HG02870 (cell line): ENCODE measurements around the gene NFKB1.

Experiments used
- ATAC-seq: cut with Tn5 transposase; IDR thresholded peaks from one replicate; pipeline ENCODE4 v1.9.1; 2021; ENCODE audit warnings: mild to moderate bottlenecking, moderate library complexity; ENCODE audit not compliant: unreplicated experiment

NFKB1 gene

DNA sequence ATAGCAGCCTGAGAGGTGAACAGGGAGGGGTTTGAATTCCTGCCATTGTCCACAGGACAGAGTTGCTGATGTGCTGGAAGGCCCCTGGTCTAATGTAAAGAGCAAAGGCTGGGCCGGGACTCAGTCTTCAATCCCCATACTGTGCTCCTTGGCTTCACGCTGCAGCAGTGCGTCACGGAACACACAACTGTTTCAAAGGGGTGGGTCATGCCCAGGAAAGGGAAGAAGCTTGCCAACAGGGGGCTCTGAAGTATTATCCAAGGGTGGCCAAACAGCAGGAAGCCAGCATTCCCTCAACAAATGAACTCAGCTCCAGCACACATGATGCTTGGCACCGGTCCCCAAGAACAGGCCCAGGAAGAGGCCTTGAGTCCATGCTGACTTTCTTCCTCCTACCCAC, 122.5 kb downstream of the NFKB1 start:
- ATAC-seq, result no peak

GRCh38 chr4:102624505-102624904, 123.3 kb downstream of the NFKB1 start:
- ATAC-seq, result no peak

DNA sequence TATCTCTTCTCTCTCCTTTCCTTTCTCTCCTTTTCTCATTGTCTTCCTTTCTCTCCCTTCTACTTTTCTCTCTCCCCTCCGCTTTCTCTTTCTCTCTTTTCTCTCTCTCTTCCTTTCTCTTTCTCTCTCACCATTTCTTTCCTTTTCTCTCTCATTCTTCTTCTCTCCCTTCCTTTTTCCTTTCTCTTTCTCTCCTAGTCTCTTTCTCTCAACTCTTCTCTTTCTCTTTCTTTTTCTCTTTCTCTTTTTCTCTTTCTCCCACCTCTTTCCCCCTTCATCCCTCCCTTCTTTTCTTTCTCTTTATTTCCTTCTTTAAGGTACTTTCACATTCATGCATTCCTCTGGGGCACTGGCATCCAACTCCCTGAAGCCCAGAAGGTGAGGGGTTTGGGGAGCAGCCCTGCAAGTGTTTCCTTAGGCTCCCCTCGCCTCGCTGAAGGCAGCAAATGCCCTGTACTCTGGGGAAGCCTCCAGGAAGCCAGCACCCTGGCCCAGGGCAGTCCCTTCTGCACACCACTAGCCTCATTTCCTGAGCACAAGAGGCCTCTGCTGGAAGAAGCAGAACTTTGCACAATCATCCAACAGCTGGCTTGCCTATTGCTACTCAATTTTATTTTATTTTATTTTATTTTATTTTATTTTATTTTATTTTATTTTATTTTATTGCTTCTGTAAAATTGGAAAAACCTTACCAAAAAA, 124.2 kb downstream of the NFKB1 start:
- peak; percentile 84 for ATAC-seq

DNA sequence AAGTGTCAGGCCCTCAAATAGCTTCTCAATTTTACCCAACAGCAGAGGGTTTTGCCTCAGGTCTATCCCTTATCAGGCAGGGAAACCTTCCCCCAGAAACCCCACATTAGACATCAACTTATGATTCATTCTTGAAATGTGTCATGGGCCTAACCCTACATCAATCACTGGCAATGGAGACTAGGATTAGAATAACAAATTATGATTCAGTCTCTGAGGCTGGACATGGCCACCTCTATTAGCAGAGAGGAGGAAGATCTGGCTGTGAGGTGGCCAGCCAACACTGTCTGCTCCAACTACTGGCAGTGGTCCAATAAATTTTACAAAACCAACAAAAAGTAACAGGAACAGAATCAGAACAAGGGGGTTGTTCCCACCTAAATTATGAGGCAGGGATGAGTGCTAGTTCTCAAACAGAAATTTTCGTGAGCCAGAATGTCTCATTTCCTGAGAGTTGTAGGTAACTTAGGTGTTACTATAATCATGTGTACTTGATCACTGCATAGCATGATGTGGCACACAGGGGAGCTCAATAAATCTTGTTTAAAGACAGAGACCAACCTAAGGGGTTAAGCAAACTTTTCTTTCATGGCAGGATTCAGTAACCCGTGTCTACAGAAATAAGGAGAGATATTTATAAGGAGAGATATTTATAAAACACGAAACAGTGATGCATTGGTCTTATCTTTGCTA, 126.8 kb downstream of the NFKB1 start:
- no peak for ATAC-seq

GRCh38 chr4:102629673-102630072, 128.5 kb downstream of the NFKB1 start:
- ATAC-seq, result no peak

- ATAC-seq, result no peak
Measured at GRCh38 chr4:102631616-102632015, 130.5 kb downstream of the NFKB1 start.

DNA sequence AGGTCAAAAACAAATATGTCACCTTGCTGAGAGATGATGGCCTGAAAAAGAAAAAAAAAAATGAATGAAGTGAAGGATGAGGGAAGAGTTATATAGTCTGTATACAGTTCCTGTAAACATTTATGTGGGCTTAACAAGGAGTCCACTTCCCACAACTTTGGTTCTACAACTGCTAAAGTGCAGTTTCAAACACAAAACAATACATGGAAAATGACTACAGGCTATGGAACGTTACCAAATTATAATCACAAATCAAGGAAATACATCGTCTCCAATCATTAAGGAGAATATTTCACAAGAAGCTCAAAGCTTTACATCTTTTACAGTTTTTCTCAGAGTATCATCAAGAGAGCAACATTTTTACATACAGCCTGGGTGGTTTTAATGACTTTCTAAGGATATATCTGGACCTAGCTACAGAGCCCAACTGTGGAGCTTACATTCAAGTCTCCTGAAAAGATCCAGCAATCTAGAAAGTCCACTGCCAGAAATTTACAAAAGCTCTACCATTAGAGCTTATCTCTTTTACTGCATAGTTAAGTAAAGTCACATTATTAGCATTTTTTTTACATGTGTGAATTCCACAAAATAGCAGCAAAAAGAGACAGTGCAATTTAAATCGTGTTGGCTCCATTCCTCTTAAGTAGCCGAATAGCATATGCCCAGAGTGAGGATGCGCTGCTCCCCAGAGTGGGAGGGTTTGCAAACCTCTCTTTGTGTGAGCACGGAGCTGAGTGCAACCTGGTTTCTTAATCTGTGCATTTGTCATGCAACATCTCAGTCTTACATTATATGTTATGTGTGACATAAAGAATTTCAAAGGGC, 131.3 kb downstream of the NFKB1 start:
- no peak for ATAC-seq

DNA sequence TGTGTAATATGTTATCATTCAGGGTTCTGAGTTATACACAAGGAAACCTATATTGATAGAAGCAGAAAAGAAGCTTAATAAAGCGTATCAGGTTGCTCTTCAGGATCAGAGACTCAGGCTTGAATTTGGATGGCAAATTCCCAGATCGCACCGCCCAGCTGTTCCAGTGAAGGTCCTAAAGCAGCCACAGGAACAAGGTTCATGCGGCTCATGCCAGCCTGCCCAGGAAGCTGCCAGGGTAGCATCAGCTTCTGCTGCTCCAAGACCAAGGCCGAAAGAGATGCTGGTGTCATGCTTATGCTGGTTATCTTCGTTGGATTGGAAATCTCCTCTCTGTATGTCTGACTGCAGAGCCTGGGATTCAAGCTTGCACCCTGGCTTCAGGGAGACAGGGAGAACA, 131.9 kb downstream of the NFKB1 start:
- ATAC-seq, result no peak

- no peak for ATAC-seq
Measured at GRCh38 chr4:102637391-102637790, 136.2 kb downstream of the NFKB1 start.

DNA sequence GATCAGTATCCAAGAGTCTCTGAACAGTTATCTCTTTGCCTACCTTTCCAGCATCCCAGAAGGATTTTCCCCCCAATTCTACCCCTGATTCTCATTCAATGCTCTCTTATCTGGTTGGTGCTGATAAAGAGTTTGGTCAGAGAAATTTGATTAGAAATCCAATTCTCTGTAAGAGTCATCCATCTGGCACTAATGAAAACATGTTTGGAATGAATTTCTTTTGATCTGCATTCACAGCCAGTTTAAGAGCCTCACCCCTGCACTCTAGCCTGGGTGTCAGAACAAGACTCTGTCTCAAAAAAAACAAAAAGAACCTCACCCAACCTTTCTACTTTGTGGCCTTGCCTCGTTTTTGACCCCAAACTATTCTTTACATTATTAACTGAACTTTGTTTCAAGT, 137.5 kb downstream of the NFKB1 start:
- no peak for ATAC-seq

- ATAC-seq, result no peak
Measured at GRCh38 chr4:102639598-102639997, 138.4 kb downstream of the NFKB1 start.

GRCh38 chr4:102640669-102641068, 139.5 kb downstream of the NFKB1 start:
- ATAC-seq, result no peak

GRCh38 chr4:102641793-102642192, 140.6 kb downstream of the NFKB1 start:
- ATAC-seq, result no peak

DNA sequence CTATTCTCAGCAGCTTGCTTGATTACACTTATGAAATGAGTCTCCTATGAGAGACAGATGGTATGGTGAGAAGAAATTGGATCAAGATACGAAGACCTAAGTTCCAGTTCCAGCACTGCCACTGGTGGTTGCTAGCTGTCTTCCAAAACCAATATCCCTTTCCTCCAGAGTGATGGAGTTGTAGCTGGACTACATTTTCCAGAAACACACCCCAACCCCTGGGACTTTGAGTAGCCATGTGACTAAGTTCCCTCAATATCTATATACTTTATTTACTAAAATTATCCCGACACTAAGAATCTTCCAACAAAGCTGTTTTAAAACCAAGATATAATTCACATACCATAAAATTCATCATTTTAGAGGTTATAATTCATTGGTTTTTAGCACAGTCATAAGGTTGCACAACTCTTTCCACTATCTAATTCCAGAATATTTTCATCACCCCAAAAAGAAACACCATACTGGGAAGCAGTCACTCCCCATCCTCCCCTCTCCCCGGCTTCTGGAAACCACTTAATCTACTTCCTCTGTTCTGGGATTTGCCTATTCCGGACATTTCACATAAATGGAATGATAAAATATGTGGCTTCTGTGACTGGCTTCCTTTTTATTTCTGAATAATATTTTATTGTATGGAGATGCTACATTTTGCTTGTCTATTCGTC, 141.6 kb downstream of the NFKB1 start:
- ATAC-seq, result no peak

GRCh38 chr4:102647117-102647516, 146.0 kb downstream of the NFKB1 start:
- ATAC-seq, result no peak

DNA sequence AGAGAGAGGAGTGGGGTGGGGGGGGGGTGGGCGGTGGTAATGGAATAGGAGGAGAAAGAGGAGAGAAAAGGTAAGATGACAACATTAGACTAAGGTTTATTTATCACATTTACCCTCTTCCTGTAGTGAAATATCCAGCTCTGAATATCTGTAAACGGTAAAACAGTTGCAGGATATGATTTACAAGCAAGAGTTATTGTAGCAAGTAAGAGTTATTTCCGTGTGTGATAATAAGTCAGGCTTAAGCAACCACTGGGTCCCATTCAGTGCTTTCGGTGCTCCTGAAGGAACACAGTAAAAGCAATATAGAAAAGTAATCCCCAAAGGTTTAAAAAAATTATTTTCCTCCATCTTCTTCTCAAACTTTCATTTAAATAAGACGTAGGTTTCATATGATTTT, 156.0 kb downstream of the NFKB1 start:
- ATAC-seq, result no peak

GRCh38 chr4:102663073-102663472, 161.9 kb downstream of the NFKB1 start:
- ATAC-seq, result no peak

GRCh38 chr4:102665527-102665926, 164.4 kb downstream of the NFKB1 start:
- no peak for ATAC-seq
